Testis (tissue), 2 donors: ENCODE results near the gene DIPK1C.

Source experiments
- POLR2A ChIP-seq: fragments of 450-650 bp; IDR thresholded peaks from one replicate; pipeline ENCODE4 v1.6.1; 2017; ENCODE audit warnings: antibody characterized with exemption, mild to moderate bottlenecking, moderate library complexity
- TF ChIP-seq, protein P1 (sequence below), 3 experiments: fragments of 450-650 bp in 2 of 3; fragments of 200-600 bp in 1 of 3; sonication (generic) in 1 of 3; IDR thresholded peaks; one replicate each; pipeline ENCODE4 v1.5.1; 2016 to 2019; ENCODE audit warnings: antibody characterized with exemption in 3 of 3, mild to moderate bottlenecking in 2 of 3, moderate library complexity in 1 of 3

DNA sequence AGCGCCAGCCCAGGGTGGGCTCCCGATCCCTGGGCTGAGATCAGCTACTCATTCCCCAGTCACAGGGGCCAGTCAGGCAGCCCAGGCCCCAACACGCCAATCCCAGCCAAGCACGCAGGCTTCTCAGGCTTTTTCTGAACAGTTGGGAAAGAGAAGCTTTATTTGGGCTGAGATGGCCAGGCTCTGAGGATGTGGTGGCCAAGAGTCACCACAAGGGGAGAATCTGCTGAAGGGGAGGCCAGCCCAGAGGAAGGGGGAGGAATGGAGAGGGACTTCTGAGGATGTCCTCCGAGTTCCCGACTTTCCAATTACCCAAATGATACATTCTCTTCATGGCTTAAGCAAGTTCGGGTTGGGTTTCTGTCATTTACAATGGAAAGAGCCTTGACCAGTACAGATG lies 2.8 kb upstream of the DIPK1C start:
- TF ChIP-seq, protein P1, sequence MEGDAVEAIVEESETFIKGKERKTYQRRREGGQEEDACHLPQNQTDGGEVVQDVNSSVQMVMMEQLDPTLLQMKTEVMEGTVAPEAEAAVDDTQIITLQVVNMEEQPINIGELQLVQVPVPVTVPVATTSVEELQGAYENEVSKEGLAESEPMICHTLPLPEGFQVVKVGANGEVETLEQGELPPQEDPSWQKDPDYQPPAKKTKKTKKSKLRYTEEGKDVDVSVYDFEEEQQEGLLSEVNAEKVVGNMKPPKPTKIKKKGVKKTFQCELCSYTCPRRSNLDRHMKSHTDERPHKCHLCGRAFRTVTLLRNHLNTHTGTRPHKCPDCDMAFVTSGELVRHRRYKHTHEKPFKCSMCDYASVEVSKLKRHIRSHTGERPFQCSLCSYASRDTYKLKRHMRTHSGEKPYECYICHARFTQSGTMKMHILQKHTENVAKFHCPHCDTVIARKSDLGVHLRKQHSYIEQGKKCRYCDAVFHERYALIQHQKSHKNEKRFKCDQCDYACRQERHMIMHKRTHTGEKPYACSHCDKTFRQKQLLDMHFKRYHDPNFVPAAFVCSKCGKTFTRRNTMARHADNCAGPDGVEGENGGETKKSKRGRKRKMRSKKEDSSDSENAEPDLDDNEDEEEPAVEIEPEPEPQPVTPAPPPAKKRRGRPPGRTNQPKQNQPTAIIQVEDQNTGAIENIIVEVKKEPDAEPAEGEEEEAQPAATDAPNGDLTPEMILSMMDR (IDR thresholded peaks at IDR 0.05), result peak in 1 of 3 experiments; percentile 3
- TF ChIP-seq POLR2A, result no peak
